Hepatocyte (in vitro differentiated cells): ENCODE results near the gene HORMAD2. TPM values are rescaled to one million over a fixed set of nuclear protein-coding genes. Genes with fewer than 3 reads are reported as not detected.

Source experiments
- DNase-seq: peaks from one replicate; pipeline ENCODE4 v3.0.0-alpha.2; 2016; ENCODE audit warnings: low spot score
- H2AFZ ChIP-seq: fragments of 200-600 bp; sonication (generic); 2 replicates; pipeline ENCODE4 v1.6.0; 2016; ENCODE audit warnings: antibody characterized with exemption, mild to moderate bottlenecking
- H3K27ac ChIP-seq: fragments of 200-600 bp; sonication (generic); 2 replicates; pipeline ENCODE4 v1.5.1; 2016; ENCODE audit warnings: mild to moderate bottlenecking
- H3K27me3 ChIP-seq: fragments of 200-600 bp; sonication (generic); 2 replicates; pipeline ENCODE4 v1.6.1; 2016
- H3K36me3 ChIP-seq: fragments of 200-600 bp; sonication (generic); replicated peaks from 2 replicates; pipeline ENCODE4 v1.5.1; 2016; ENCODE audit warnings: low read depth; ENCODE audit not compliant: insufficient read depth
- H3K4me1 ChIP-seq: fragments of 200-600 bp; sonication (generic); 2 replicates; pipeline ENCODE4 v1.5.1; 2016; ENCODE audit warnings: mild to moderate bottlenecking, moderate library complexity; ENCODE audit not compliant: insufficient read depth
- H3K4me2 ChIP-seq: fragments of 200-600 bp; sonication (generic); 2 replicates; pipeline ENCODE4 v1.6.0; 2016
- H3K4me3 ChIP-seq: fragments of 200-600 bp; sonication (generic); 2 replicates; pipeline ENCODE4 v1.5.1; 2016; ENCODE audit warnings: mild to moderate bottlenecking
- H3K79me2 ChIP-seq: fragments of 200-600 bp; sonication (generic); 2 replicates; pipeline ENCODE4 v1.6.0; 2017; ENCODE audit warnings: mild to moderate bottlenecking
- H3K9me2 ChIP-seq: fragments of 200-600 bp; sonication (generic); replicated peaks from 2 replicates; pipeline ENCODE4 v1.6.0; 2017; ENCODE audit warnings: mild to moderate bottlenecking; ENCODE audit not compliant: insufficient read depth
- H3K9me3 ChIP-seq: fragments of 200-600 bp; sonication (generic); 2 replicates; pipeline ENCODE4 v1.5.1; 2016; ENCODE audit warnings: low read depth, mild to moderate bottlenecking
- H4K20me1 ChIP-seq: fragments of 200-600 bp; sonication (generic); 2 replicates; pipeline ENCODE4 v1.6.0; 2016; ENCODE audit warnings: mild to moderate bottlenecking; ENCODE audit not compliant: insufficient read depth, poor library complexity, severe bottlenecking
- CTCF ChIP-seq: fragments of 200-600 bp; sonication (generic); IDR thresholded peaks from 2 replicates; pipeline ENCODE4 v1.5.1; 2016; ENCODE audit warnings: antibody characterized with exemption, mild to moderate bottlenecking; ENCODE audit not compliant: poor library complexity
- EZH2 ChIP-seq: fragments of 200-600 bp; sonication (generic); IDR thresholded peaks from 2 replicates; pipeline ENCODE4 v1.6.1; 2016; ENCODE audit warnings: antibody characterized with exemption, mild to moderate bottlenecking, borderline replicate concordance
- EZH2phosphoT487 ChIP-seq: fragments of 200-600 bp; sonication (generic); IDR thresholded peaks from one replicate; pipeline ENCODE4 v1.6.1; 2018; ENCODE audit warnings: antibody characterized with exemption, mild to moderate bottlenecking, low read depth, moderate library complexity; ENCODE audit not compliant: unreplicated experiment, severe bottlenecking
- WGBS: methylation state at CpG from one replicate; pipeline ENCODE4 v1.1.6; 2016; ENCODE audit warnings: low lambda C conversion rate; ENCODE audit errors: missing lambda C conversion rate; 5-methylcytosine and 5-hydroxymethylcytosine counted together
- polyA plus RNA-seq: library from polyadenylated mRNA; unstranded; fragments of >200 nt; fragmentation: Nextera tagmentation; extraction: Ambion mirVana; gene quantifications from 2 replicates; pipeline ENCODE4 v1.2.1, GENCODE V29; 2016
- total RNA-seq: library from RNA; depleted of rRNA; stranded (reverse); fragments of >200 nt; gene quantifications from 2 replicates; pipeline ENCODE4 v1.2.3, GENCODE V29; 2014

HORMAD2 gene
- total and polyA plus RNA-seq, 2 experiments from 2014 or later = not detected

- TF ChIP-seq CTCF (no peak), EZH2phosphoT487 (no peak), EZH2 (no peak)
- Histone ChIP-seq H3K36me3 (no peaks in the 10 kb centered on the region), H3K27me3 (no peaks in the 10 kb centered on the region), H3K27ac (no peak overlapping the region), H3K9me3 (no peaks in the 10 kb centered on the region), H4K20me1 (no peaks in the 10 kb centered on the region), H3K9me2 (no peaks in the 10 kb centered on the region), H3K79me2 (no peaks in the 10 kb centered on the region), H3K4me3 (no peak overlapping the region), H3K4me1 (no peaks in the 10 kb centered on the region), H2AFZ (no peak overlapping the region), H3K4me2 (no peak overlapping the region)
- WGBS = 84% methylated on average over 4 of the region's 4 CpGs
- no peak for DNase-seq
These were observed 52.2 kb downstream of the HORMAD2 start for GRCh38 chr22:30132290-30132996.

- H3K4me2 ChIP-seq = no peak overlapping the region
- no peaks in the 10 kb centered on the region for H3K4me1 ChIP-seq
- H3K79me2 ChIP-seq = no peaks in the 10 kb centered on the region
- no peak overlapping the region for H2AFZ ChIP-seq
- no peaks in the 10 kb centered on the region for H3K9me2 ChIP-seq
- H3K9me3 ChIP-seq = no peaks in the 10 kb centered on the region
- H3K27me3 ChIP-seq = no peaks in the 10 kb centered on the region
- no peak for DNase-seq
- no peak for TF ChIP-seq CTCF
- no peaks in the 10 kb centered on the region for H3K36me3 ChIP-seq
- H3K27ac ChIP-seq = no peak overlapping the region
- H4K20me1 ChIP-seq = no peaks in the 10 kb centered on the region
- no peak overlapping the region for H3K4me3 ChIP-seq
These were observed 60.1 kb downstream of the HORMAD2 start for GRCh38 chr22:30140414-30140813.

GRCh38 chr22:30143265-30143664, 63.0 kb downstream of the HORMAD2 start:
- H3K9me3 ChIP-seq = no peaks in the 10 kb centered on the region
- TF ChIP-seq EZH2phosphoT487 = no peak
- TF ChIP-seq CTCF = no peak
- TF ChIP-seq EZH2 = no peak
- H2AFZ ChIP-seq = no peak overlapping the region
- no peak overlapping the region for H3K4me2 ChIP-seq
- H3K9me2 ChIP-seq = no peaks in the 10 kb centered on the region
- no peak overlapping the region for H3K27ac ChIP-seq
- 80% methylated on average over 2 of the region's 2 CpGs for WGBS
- DNase-seq = no peak
- H4K20me1 ChIP-seq = no peaks in the 10 kb centered on the region
- H3K4me1 ChIP-seq = no peaks in the 10 kb centered on the region
- H3K27me3 ChIP-seq = no peaks in the 10 kb centered on the region
- no peaks in the 10 kb centered on the region for H3K36me3 ChIP-seq
- H3K79me2 ChIP-seq = no peaks in the 10 kb centered on the region
- H3K4me3 ChIP-seq = no peak overlapping the region

- no peaks in the 10 kb centered on the region for H3K4me1 ChIP-seq
- 80% methylated on average over 5 of the region's 5 CpGs for WGBS
- H3K36me3 ChIP-seq = no peaks in the 10 kb centered on the region
- no peaks in the 10 kb centered on the region for H3K79me2 ChIP-seq
- H4K20me1 ChIP-seq = no peaks in the 10 kb centered on the region
- no peak overlapping the region for H3K27ac ChIP-seq
- no peak overlapping the region for H3K4me2 ChIP-seq
- no peak overlapping the region for H2AFZ ChIP-seq
- no peak overlapping the region for H3K4me3 ChIP-seq
- TF ChIP-seq EZH2phosphoT487 (no peak), EZH2 (no peak), CTCF (no peak)
- H3K27me3 ChIP-seq = no peaks in the 10 kb centered on the region
- H3K9me2 ChIP-seq = no peaks in the 10 kb centered on the region
- no peak for DNase-seq
- no peaks in the 10 kb centered on the region for H3K9me3 ChIP-seq
These were observed 64.1 kb downstream of the HORMAD2 start for GRCh38 chr22:30144391-30144790.
